GM23248 (cell line): ENCODE results near the gene SPATA6.

Source experiments
- EZH2 ChIP-seq: fragments of 200-600 bp; sonication (generic); IDR thresholded peaks from 2 replicates; pipeline ENCODE4 v1.6.1; 2018; ENCODE audit warnings: antibody characterized with exemption, mild to moderate bottlenecking; ENCODE audit not compliant: insufficient read depth, poor library complexity, severe bottlenecking
- EZH2phosphoT487 ChIP-seq: fragments of 200-600 bp; sonication (generic); IDR thresholded peaks from 2 replicates; pipeline ENCODE4 v1.6.1; 2018; ENCODE audit warnings: antibody characterized with exemption, moderate library complexity, mild to moderate bottlenecking, low read depth; ENCODE audit not compliant: insufficient read depth

DNA sequence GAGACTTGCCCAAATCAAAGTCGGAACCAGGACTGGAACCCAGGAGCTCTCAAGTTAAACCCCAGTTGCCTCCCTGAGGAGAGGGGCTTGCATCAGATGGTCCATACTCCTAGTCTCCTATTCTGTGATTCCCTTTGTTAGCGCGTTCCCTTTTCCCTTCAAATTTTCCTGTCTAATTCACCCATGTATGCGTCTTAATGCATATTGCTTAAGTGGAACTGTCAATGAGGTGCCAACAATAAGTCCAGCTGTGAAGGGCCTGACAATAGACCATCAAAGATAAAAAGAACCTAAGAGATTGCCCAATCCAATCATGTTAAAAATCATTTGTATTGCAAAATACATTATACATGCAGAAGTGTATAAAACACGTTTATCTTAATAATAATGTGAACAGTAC lies 634 bp upstream of the SPATA6 start:
- no peak for TF ChIP-seq EZH2
- TF ChIP-seq EZH2phosphoT487: no peak
